Heart left ventricle (tissue), 13 donors: ENCODE results near the gene PPP1R2.

ENCODE experiments used
- POLR2A ChIP-seq, 2 donors: fragments of 450-650 bp; IDR thresholded peaks; one replicate each; pipeline ENCODE4 v1.6.1; 2017; ENCODE audit warnings: antibody characterized with exemption in 2 of 2, mild to moderate bottlenecking in 2 of 2, moderate library complexity in 2 of 2
- TF ChIP-seq, protein P1 (sequence below), 12 donors: fragments of 200-600 bp; sonication (generic) in 4 of 12; IDR thresholded peaks; one replicate each; pipeline versions ENCODE4 v1.5.0 to v1.8.0; 2018 to 2022; ENCODE audit warnings: antibody characterized with exemption in 12 of 12, mild to moderate bottlenecking in 5 of 12
- donor health status: ischemic (EF 13 %, LVEDD 7.1; RV severe dilation, severe dysfunction).
- donor health status: DM: no; HTN: yes; CAD: no.
- donor health status: DM: no; HTN: no; CAD: no.
- donor health status: ischemic (EF 25% LVEDD 6.9; RV normal size, moderate dysfunction).
- donor health status: ischemic (EF 25% LVEDD 5.7; RV mildly dilated, moderate dysfunction).
- donor health status: ischemic (EF 35%, LVEDD 5.7; RV mildly dilated, moderate dysfunction).
- donor health status: nonischemic (EF 11% LVEDD 7.7; RV severe dilation, severe dysfunction).
- donor health status: DM: yes; HTN: yes; CAD: no.
- donor health status: PGD.
- donor health status: ischemic (EF 29% LVEDD 5.4; RV normal size, mild dysfunction).
- donor health status: nonischemic (EF 23%, LVEDD 6.1; RV moderate dilation, normal function).

DNA sequence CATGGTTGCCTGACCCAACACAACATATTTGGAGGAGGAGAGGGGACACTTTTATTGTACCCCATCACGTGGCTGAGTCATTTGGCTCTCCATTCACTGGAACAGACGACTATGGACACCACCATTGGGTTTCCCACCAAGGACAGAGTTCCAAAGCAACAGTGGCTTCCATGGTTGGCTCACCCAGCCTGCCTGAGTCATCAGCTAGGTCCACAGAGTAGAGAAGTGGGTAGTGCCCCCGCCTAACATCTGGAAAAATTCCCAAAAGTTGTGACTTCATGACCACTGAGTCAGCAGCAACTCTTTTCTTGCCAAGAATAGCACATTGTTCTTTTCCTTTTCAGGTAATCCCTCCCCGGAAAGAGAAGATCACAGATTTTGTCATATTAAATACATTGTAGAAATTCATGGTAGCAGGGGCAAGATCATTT is 3.0 kb upstream of the PPP1R2 start:
- TF ChIP-seq, protein P1, sequence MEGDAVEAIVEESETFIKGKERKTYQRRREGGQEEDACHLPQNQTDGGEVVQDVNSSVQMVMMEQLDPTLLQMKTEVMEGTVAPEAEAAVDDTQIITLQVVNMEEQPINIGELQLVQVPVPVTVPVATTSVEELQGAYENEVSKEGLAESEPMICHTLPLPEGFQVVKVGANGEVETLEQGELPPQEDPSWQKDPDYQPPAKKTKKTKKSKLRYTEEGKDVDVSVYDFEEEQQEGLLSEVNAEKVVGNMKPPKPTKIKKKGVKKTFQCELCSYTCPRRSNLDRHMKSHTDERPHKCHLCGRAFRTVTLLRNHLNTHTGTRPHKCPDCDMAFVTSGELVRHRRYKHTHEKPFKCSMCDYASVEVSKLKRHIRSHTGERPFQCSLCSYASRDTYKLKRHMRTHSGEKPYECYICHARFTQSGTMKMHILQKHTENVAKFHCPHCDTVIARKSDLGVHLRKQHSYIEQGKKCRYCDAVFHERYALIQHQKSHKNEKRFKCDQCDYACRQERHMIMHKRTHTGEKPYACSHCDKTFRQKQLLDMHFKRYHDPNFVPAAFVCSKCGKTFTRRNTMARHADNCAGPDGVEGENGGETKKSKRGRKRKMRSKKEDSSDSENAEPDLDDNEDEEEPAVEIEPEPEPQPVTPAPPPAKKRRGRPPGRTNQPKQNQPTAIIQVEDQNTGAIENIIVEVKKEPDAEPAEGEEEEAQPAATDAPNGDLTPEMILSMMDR (IDR thresholded peaks at IDR 0.05) = no peak
- TF ChIP-seq POLR2A (IDR thresholded peaks at IDR 0.05) = no peak
